OCI-LY7 (cell line): ENCODE results near the gene SH2D3C. TPM values are rescaled to one million over a fixed set of nuclear protein-coding genes. Genes with fewer than 3 reads are reported as not detected.

ENCODE experiments used
- BruUV-seq: library from RNA; stranded (reverse); fragments of 400-500 nt; replicated peaks from 2 replicates; lab custom pipeline; 2021; lab: Mats Ljungman, UMichigan
- CTCF ChIA-PET: fragments of 300-600 bp; sonication (Branson Sonifier 250); formaldehyde crosslinking; loops from one replicate; lab custom pipeline; 2022; ENCODE audit warnings: antibody characterized with exemption; ENCODE audit not compliant: unreplicated experiment; lab: Charles Lee
- POLR2A ChIA-PET: fragments of 300-600 bp; sonication (Branson Sonifier 250); formaldehyde crosslinking; loops from one replicate; lab custom pipeline; 2022; ENCODE audit warnings: antibody characterized with exemption; lab: Charles Lee
- DNase-seq: peaks from one replicate; pipeline ENCODE4 v3.0.0-alpha.2; 2015; ENCODE audit warnings: low spot score
- H2AFZ ChIP-seq: fragments of 200-600 bp; sonication (generic), shearing (Covaris generic); 2 replicates; pipeline ENCODE4 v1.6.1; 2014; ENCODE audit warnings: mild to moderate bottlenecking, antibody characterized with exemption, low read length, moderate library complexity
- H3K27ac ChIP-seq: fragments of 200-600 bp; sonication (generic); 2 replicates; pipeline ENCODE4 v1.5.1; 2014; ENCODE audit warnings: mixed run types, low read depth, mild to moderate bottlenecking, moderate library complexity, low read length, inconsistent platforms; ENCODE audit not compliant: poor library complexity, severe bottlenecking
- H3K36me3 ChIP-seq: fragments of 200-600 bp; sonication (generic); 2 replicates; pipeline ENCODE4 v1.6.1; 2014; ENCODE audit warnings: mild to moderate bottlenecking, antibody characterized with exemption, low read length, moderate library complexity, mixed read lengths; ENCODE audit not compliant: insufficient read depth
- H3K4me1 ChIP-seq: fragments of 200-600 bp; sonication (generic); 2 replicates; pipeline ENCODE4 v1.5.1; 2014; ENCODE audit warnings: mild to moderate bottlenecking, low read length; ENCODE audit not compliant: insufficient read depth, poor library complexity, severe bottlenecking
- H3K4me2 ChIP-seq: fragments of 200-600 bp; sonication (generic); 2 replicates; pipeline ENCODE4 v1.6.1; 2014; ENCODE audit warnings: mild to moderate bottlenecking, low read length
- H3K4me3 ChIP-seq: fragments of 200-600 bp; sonication (generic); 2 replicates; pipeline ENCODE4 v1.5.1; 2014; ENCODE audit warnings: mild to moderate bottlenecking, low read depth, low read length; ENCODE audit not compliant: poor library complexity, severe bottlenecking
- H3K79me2 ChIP-seq: fragments of 200-600 bp; sonication (generic); 2 replicates; pipeline ENCODE4 v1.6.1; 2016; ENCODE audit warnings: low read depth, mild to moderate bottlenecking, low read length, moderate library complexity, mixed read lengths; ENCODE audit not compliant: insufficient read depth
- H3K9me2 ChIP-seq: fragments of 200-600 bp; sonication (generic); 2 replicates; pipeline ENCODE4 v1.6.1; 2016; ENCODE audit warnings: mild to moderate bottlenecking, low read length, mixed read lengths; ENCODE audit not compliant: insufficient read depth
- H3K9me3 ChIP-seq: fragments of 200-600 bp; sonication (generic); 2 replicates; pipeline ENCODE4 v1.6.1; 2014; ENCODE audit warnings: mild to moderate bottlenecking, mixed run types, low read length, mixed read lengths
- H4K20me1 ChIP-seq: fragments of 200-600 bp; sonication (generic); 2 replicates; pipeline ENCODE4 v1.6.1; 2014; ENCODE audit warnings: mild to moderate bottlenecking, antibody characterized with exemption, low read length, moderate library complexity, mixed read lengths; ENCODE audit not compliant: insufficient read depth
- EZH2phosphoT487 ChIP-seq: fragments of 200-600 bp; sonication (generic); IDR thresholded peaks from 2 replicates; pipeline ENCODE4 v1.6.1; 2018; ENCODE audit warnings: low read depth, borderline replicate concordance, mild to moderate bottlenecking, mixed run types, antibody characterized with exemption, low read length, moderate library complexity, mixed read lengths
- intact Hi-C: fragments of 100-400 bp; cut with micrococcal nuclease; formaldehyde crosslinking; loops from one replicate; pipeline ENCODE4 v1.10.0; 2022; ENCODE audit not compliant: unreplicated experiment
- total RNA-seq, 2 experiments: library from RNA; depleted of rRNA in 1 of 2; stranded (reverse); fragments of >200 nt in 1 of 2; shearing (Covaris generic) in 1 of 2; gene quantifications; 2 replicates each; pipeline ENCODE4 v1.2.3, GENCODE V29; 2014 to 2022
- TF ChIP-seq, protein P1 (sequence below): fragments of 200-600 bp; sonication (generic); conservative IDR thresholded peaks from 2 replicates; pipeline ENCODE4 v1.5.1; 2014; ENCODE audit warnings: mild to moderate bottlenecking, antibody characterized with exemption, low read length, moderate library complexity, mixed read lengths

Gene SH2D3C
- total RNA-seq, 2 experiments from 2014 or later, result 40.0 to 45.7 TPM

DNA sequence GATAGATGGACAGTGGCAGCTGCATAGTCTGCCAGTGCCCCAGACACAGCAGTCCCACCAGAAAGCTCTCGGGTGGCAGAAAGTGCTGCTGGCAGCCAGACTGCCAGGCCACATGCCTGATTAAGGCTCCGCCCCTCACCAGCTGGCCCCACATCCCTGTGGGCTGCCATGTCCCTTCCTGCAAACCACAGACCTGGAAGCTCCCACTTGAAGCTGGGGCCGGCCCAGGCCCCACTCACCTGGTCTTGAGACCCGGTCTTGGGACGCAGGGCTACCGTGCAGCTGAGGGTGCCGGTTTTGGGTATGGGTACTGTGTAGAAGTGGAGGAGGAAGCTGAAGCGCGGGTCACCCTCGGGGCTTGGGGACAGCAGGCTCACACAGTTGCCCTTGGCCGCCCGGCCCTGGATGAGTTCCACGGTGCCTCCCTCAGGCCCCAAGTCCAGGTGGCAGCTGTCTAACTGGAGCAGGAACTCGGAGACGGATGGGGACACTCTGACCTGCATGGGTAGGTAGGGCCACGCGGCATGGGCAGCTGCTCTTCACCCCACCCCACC, 39.5 kb upstream of the SH2D3C start:
- Histone ChIP-seq H3K36me3 (peaks cover 45% of the 10 kb centered on the region), H4K20me1 (no peaks in the 10 kb centered on the region), H3K79me2 (no peaks in the 10 kb centered on the region), H3K4me2 (no peak overlapping the region), H3K9me2 (no peaks in the 10 kb centered on the region), H3K4me1 (no peaks in the 10 kb centered on the region), H3K4me3 (no peak overlapping the region), H3K27ac (no peak overlapping the region), H2AFZ (no peak overlapping the region), H3K9me3 (no peaks in the 10 kb centered on the region)
- no peak for DNase-seq
- ChIA-PET CTCF (no interaction called here), POLR2A (no interaction called here)
- no peak for TF ChIP-seq EZH2phosphoT487
- TF ChIP-seq, protein P1, sequence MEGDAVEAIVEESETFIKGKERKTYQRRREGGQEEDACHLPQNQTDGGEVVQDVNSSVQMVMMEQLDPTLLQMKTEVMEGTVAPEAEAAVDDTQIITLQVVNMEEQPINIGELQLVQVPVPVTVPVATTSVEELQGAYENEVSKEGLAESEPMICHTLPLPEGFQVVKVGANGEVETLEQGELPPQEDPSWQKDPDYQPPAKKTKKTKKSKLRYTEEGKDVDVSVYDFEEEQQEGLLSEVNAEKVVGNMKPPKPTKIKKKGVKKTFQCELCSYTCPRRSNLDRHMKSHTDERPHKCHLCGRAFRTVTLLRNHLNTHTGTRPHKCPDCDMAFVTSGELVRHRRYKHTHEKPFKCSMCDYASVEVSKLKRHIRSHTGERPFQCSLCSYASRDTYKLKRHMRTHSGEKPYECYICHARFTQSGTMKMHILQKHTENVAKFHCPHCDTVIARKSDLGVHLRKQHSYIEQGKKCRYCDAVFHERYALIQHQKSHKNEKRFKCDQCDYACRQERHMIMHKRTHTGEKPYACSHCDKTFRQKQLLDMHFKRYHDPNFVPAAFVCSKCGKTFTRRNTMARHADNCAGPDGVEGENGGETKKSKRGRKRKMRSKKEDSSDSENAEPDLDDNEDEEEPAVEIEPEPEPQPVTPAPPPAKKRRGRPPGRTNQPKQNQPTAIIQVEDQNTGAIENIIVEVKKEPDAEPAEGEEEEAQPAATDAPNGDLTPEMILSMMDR, result no peak
- intact Hi-C loops, result no loop called here
- BruUV-seq, result no TSS peak

- H3K4me1 ChIP-seq, result no peaks in the 10 kb centered on the region
- intact Hi-C loops, result no loop called here
- H3K9me2 ChIP-seq, result no peaks in the 10 kb centered on the region
- H3K4me2 ChIP-seq, result no peak overlapping the region
- no peak overlapping the region for H2AFZ ChIP-seq
- H4K20me1 ChIP-seq, result no peaks in the 10 kb centered on the region
- H3K4me3 ChIP-seq, result no peak overlapping the region
- BruUV-seq, result no TSS peak
- ChIA-PET CTCF (no interaction called here), POLR2A (no interaction called here)
- no peak overlapping the region for H3K27ac ChIP-seq
- H3K36me3 ChIP-seq, result peaks cover 57% of the 10 kb centered on the region
- no peak for DNase-seq
- H3K9me3 ChIP-seq, result no peaks in the 10 kb centered on the region
- no peak for TF ChIP-seq EZH2phosphoT487
- TF ChIP-seq, protein P1, result no peak
- H3K79me2 ChIP-seq, result no peaks in the 10 kb centered on the region
Observed at GRCh38 chr9:127816728-127817127, 38.3 kb upstream of the SH2D3C start.

GRCh38 chr9:127816362-127816725, 37.9 kb upstream of the SH2D3C start:
- Histone ChIP-seq H3K9me3 (no peaks in the 10 kb centered on the region), H3K9me2 (no peaks in the 10 kb centered on the region), H3K79me2 (no peaks in the 10 kb centered on the region), H3K4me3 (no peak overlapping the region), H3K27ac (no peak overlapping the region), H3K4me1 (no peaks in the 10 kb centered on the region), H3K36me3 (peaks cover 61% of the 10 kb centered on the region), H3K4me2 (no peak overlapping the region), H4K20me1 (no peaks in the 10 kb centered on the region), H2AFZ (no peak overlapping the region)
- ChIA-PET CTCF (no interaction called here), POLR2A (no interaction called here)
- intact Hi-C loops, result no loop called here
- TF ChIP-seq, protein P1, result no peak
- no peak for TF ChIP-seq EZH2phosphoT487
- no peak for DNase-seq
- no TSS peak for BruUV-seq
